ENCODE data around the gene DCXR. TPM values are rescaled to one million over a fixed set of nuclear protein-coding genes. Genes with fewer than 3 reads are reported as not detected.

DCXR gene
- polyA plus RNA-seq, 4 donors = 41.1 to 147 (median 112) TPM

GRCh38 chr17:82082456-82082855, 45.0 kb upstream of the DCXR start:
- WGBS, 3 donors = 91 to 93% (median 92%) methylated on average over 18 to 19 of the region's 19 CpGs
- DNase-seq (no peak), FAIRE-seq (no peak)
- Histone ChIP-seq H3K27me3 (ENCODE audit: control insufficient read depth in 3 of 3, insufficient read depth in 3 of 3, low read length in 3 of 3) (no peaks in the 10 kb centered on the region), H3K4me3 (ENCODE audit: low read depth in 1 of 3, low read length in 3 of 3) (no peak overlapping the region), H3K36me3 (ENCODE audit: control insufficient read depth in 3 of 3, insufficient read depth in 2 of 3, low read depth in 1 of 3, low read length in 3 of 3) (peaks cover 44 to 97% (median 48%) of the 10 kb centered on the region in 3 donors), H3K27ac (ENCODE audit: low read depth in 1 of 3, low read length in 2 of 3) (no peak overlapping the region), H3K4me1 (ENCODE audit: control insufficient read depth in 3 of 3, insufficient read depth in 2 of 3, low read depth in 1 of 3, low read length in 2 of 3) (no peaks in the 10 kb centered on the region), H3K9me3 (ENCODE audit: control insufficient read depth in 2 of 2, insufficient read depth in 1 of 2, low read depth in 1 of 2, low read length in 1 of 2) (no peaks in the 10 kb centered on the region)

DNA sequence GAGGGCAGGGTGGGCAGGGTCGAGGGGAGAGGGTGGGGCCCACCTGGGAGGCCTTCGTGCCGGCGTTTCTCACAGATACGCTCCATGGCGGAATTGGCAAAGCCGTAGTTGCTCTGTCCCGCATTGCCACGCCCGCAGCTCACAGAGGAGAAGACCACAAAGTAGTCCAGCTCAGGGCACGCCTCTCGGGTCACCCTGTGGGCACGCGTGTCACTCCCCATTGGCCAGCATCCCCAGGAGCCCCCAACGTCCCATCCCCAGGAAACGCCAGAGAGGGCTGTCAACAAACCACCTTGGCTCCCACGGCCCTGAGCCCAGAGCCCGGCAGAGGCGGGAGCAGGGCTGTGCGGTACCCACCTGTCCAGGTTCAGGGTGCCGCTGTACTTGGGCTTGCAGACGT, 44.5 kb upstream of the DCXR start:
- peaks cover 44 to 94% (median 44%) of the 10 kb centered on the region in 3 donors for H3K36me3 ChIP-seq (ENCODE audit: control insufficient read depth in 3 of 3, insufficient read depth in 2 of 3, low read depth in 1 of 3, low read length in 3 of 3)
- H3K27ac ChIP-seq (ENCODE audit: low read depth in 1 of 3, low read length in 2 of 3) = no peak overlapping the region
- no peaks in the 10 kb centered on the region for H3K4me1 ChIP-seq (ENCODE audit: control insufficient read depth in 3 of 3, insufficient read depth in 2 of 3, low read depth in 1 of 3, low read length in 2 of 3)
- no peak for FAIRE-seq
- 91 to 93% (median 93%) methylated on average over 18 to 22 of the region's 22 CpGs for WGBS, 3 donors
- no peaks in the 10 kb centered on the region for H3K9me3 ChIP-seq (ENCODE audit: control insufficient read depth in 2 of 2, insufficient read depth in 1 of 2, low read depth in 1 of 2, low read length in 1 of 2)
- no peak overlapping the region for H3K4me3 ChIP-seq (ENCODE audit: low read depth in 1 of 3, low read length in 3 of 3)
- H3K27me3 ChIP-seq (ENCODE audit: control insufficient read depth in 3 of 3, insufficient read depth in 3 of 3, low read length in 3 of 3) = no peaks in the 10 kb centered on the region
- DNase-seq = no peak

DNA sequence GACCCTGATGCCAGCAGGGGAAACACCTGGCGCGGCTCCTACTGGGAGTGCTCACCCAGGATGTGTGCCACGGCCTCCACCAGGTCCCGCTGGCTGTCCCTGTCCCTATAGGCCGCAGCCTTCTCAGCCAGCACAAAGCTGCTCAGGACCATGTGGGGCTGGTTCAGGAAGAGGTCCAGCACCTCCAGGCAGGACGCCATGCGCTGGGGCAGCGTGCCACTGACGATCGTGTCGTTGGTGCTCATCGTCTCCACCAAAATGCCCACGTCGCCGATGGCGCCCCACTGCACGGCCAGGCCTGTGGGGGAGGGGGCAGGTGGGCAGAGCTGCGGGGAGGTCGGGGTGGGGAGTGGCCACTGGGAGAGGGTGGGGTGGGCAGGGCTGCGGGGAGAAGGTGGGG, 44.0 kb upstream of the DCXR start:
- H3K36me3 ChIP-seq (ENCODE audit: control insufficient read depth in 3 of 3, insufficient read depth in 2 of 3, low read depth in 1 of 3, low read length in 3 of 3) = peaks cover 43 to 91% (median 44%) of the 10 kb centered on the region in 3 donors

GRCh38 chr17:82080789-82081464, 43.4 kb upstream of the DCXR start:
- no peaks in the 10 kb centered on the region for H3K9me3 ChIP-seq (ENCODE audit: control insufficient read depth in 2 of 2, insufficient read depth in 1 of 2, low read depth in 1 of 2, low read length in 1 of 2)
- 95 to 96% (median 96%) methylated on average over 44 of the region's 44 CpGs for WGBS, 3 donors
- FAIRE-seq (no peak), DNase-seq (no peak)
- no peak overlapping the region for H3K4me3 ChIP-seq (ENCODE audit: low read depth in 1 of 3, low read length in 3 of 3)
- no peaks in the 10 kb centered on the region for H3K27me3 ChIP-seq (ENCODE audit: control insufficient read depth in 3 of 3, insufficient read depth in 3 of 3, low read length in 3 of 3)
- H3K4me1 ChIP-seq (ENCODE audit: control insufficient read depth in 3 of 3, insufficient read depth in 2 of 3, low read depth in 1 of 3, low read length in 2 of 3) = no peaks in the 10 kb centered on the region
- no peak overlapping the region for H3K27ac ChIP-seq (ENCODE audit: low read depth in 1 of 3, low read length in 2 of 3)
- peaks cover 39 to 85% (median 41%) of the 10 kb centered on the region in 3 donors for H3K36me3 ChIP-seq (ENCODE audit: control insufficient read depth in 3 of 3, insufficient read depth in 2 of 3, low read depth in 1 of 3, low read length in 3 of 3)

More for the DNA sequence above, 44.0 kb upstream of the DCXR start:
- Histone ChIP-seq H3K4me3 (ENCODE audit: low read depth in 1 of 3, low read length in 3 of 3) (no peak overlapping the region), H3K27me3 (ENCODE audit: control insufficient read depth in 3 of 3, insufficient read depth in 3 of 3, low read length in 3 of 3) (no peaks in the 10 kb centered on the region), H3K4me1 (ENCODE audit: control insufficient read depth in 3 of 3, insufficient read depth in 2 of 3, low read depth in 1 of 3, low read length in 2 of 3) (no peaks in the 10 kb centered on the region), H3K9me3 (ENCODE audit: control insufficient read depth in 2 of 2, insufficient read depth in 1 of 2, low read depth in 1 of 2, low read length in 1 of 2) (no peaks in the 10 kb centered on the region), H3K27ac (ENCODE audit: low read depth in 1 of 3, low read length in 2 of 3) (no peak overlapping the region)
- FAIRE-seq (no peak), DNase-seq (no peak)
- 93 to 99% (median 96%) methylated on average over 17 to 20 of the region's 20 CpGs for WGBS, 3 donors

- FAIRE-seq (no peak), DNase-seq (no peak)
- H3K4me3 ChIP-seq (ENCODE audit: low read depth in 1 of 3, low read length in 3 of 3) = no peak overlapping the region
- H3K27me3 ChIP-seq (ENCODE audit: control insufficient read depth in 3 of 3, insufficient read depth in 3 of 3, low read length in 3 of 3) = no peaks in the 10 kb centered on the region
- H3K27ac ChIP-seq (ENCODE audit: low read depth in 1 of 3, low read length in 2 of 3) = no peak overlapping the region
- H3K36me3 ChIP-seq (ENCODE audit: control insufficient read depth in 3 of 3, insufficient read depth in 2 of 3, low read depth in 1 of 3, low read length in 3 of 3) = peaks cover 33 to 78% (median 34%) of the 10 kb centered on the region in 3 donors
- no peaks in the 10 kb centered on the region for H3K4me1 ChIP-seq (ENCODE audit: control insufficient read depth in 3 of 3, insufficient read depth in 2 of 3, low read depth in 1 of 3, low read length in 2 of 3)
- no peaks in the 10 kb centered on the region for H3K9me3 ChIP-seq (ENCODE audit: control insufficient read depth in 2 of 2, insufficient read depth in 1 of 2, low read depth in 1 of 2, low read length in 1 of 2)
- 90 to 96% (median 91%) methylated on average over 33 to 36 of the region's 36 CpGs for WGBS, 3 donors
Observed at GRCh38 chr17:82080048-82080788, 42.7 kb upstream of the DCXR start.

- FAIRE-seq (no peak), DNase-seq (no peak)
- Histone ChIP-seq H3K36me3 (ENCODE audit: control insufficient read depth in 3 of 3, insufficient read depth in 2 of 3, low read depth in 1 of 3, low read length in 3 of 3) (peaks cover 30 to 67% (median 31%) of the 10 kb centered on the region in 3 donors), H3K27ac (ENCODE audit: low read depth in 1 of 3, low read length in 2 of 3) (no peak overlapping the region), H3K4me3 (ENCODE audit: low read depth in 1 of 3, low read length in 3 of 3) (no peak overlapping the region), H3K9me3 (ENCODE audit: control insufficient read depth in 2 of 2, insufficient read depth in 1 of 2, low read depth in 1 of 2, low read length in 1 of 2) (no peaks in the 10 kb centered on the region), H3K4me1 (ENCODE audit: control insufficient read depth in 3 of 3, insufficient read depth in 2 of 3, low read depth in 1 of 3, low read length in 2 of 3) (no peaks in the 10 kb centered on the region), H3K27me3 (ENCODE audit: control insufficient read depth in 3 of 3, insufficient read depth in 3 of 3, low read length in 3 of 3) (no peaks in the 10 kb centered on the region)
- WGBS, 3 donors = 93 to 94% (median 94%) methylated on average over 38 to 47 of the region's 47 CpGs
Observed at GRCh38 chr17:82079001-82079677, 41.6 kb upstream of the DCXR start.

DNA sequence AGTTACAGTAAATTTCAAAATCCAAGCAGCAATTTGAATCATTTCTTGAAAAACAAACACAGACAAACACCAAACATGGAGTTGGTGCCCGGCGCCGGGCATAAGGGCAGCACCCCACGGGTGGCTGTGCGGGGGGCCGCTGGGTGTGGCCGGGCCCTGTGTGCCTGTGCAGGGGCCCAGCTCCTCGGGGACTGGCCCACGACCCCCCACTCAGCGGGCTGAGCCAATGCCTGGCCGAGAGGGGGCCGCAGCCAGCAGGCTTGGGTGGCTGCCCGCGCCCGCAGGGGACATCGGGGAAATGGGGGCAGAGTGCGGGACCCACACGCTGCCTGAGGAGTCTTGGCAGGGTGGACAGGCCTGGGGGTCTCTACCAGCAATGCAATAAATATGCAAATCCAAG, 40.9 kb upstream of the DCXR start:
- H3K9me3 ChIP-seq (ENCODE audit: control insufficient read depth in 2 of 2, insufficient read depth in 1 of 2, low read depth in 1 of 2, low read length in 1 of 2) = no peaks in the 10 kb centered on the region
- DNase-seq (no peak), FAIRE-seq (no peak)

GRCh38 chr17:82077617-82078358, 40.3 kb upstream of the DCXR start:
- no peak overlapping the region for H3K27ac ChIP-seq (ENCODE audit: low read depth in 1 of 3, low read length in 2 of 3)
- FAIRE-seq (no peak), DNase-seq (peak in 1 of 2 donors; percentile 52)
- no peaks in the 10 kb centered on the region for H3K4me1 ChIP-seq (ENCODE audit: control insufficient read depth in 3 of 3, insufficient read depth in 2 of 3, low read depth in 1 of 3, low read length in 2 of 3)
- H3K36me3 ChIP-seq (ENCODE audit: control insufficient read depth in 3 of 3, insufficient read depth in 2 of 3, low read depth in 1 of 3, low read length in 3 of 3) = peaks cover 19 to 54% (median 25%) of the 10 kb centered on the region in 3 donors
- no peaks in the 10 kb centered on the region for H3K27me3 ChIP-seq (ENCODE audit: control insufficient read depth in 3 of 3, insufficient read depth in 3 of 3, low read length in 3 of 3)
- no peaks in the 10 kb centered on the region for H3K9me3 ChIP-seq (ENCODE audit: control insufficient read depth in 2 of 2, insufficient read depth in 1 of 2, low read depth in 1 of 2, low read length in 1 of 2)
- WGBS, 3 donors = 56 to 67% (median 65%) methylated on average over 28 of the region's 28 CpGs
- no peak overlapping the region for H3K4me3 ChIP-seq (ENCODE audit: low read depth in 1 of 3, low read length in 3 of 3)

More for the DNA sequence above, 40.9 kb upstream of the DCXR start:
- H3K36me3 ChIP-seq (ENCODE audit: control insufficient read depth in 3 of 3, insufficient read depth in 2 of 3, low read depth in 1 of 3, low read length in 3 of 3) = peaks cover 25 to 60% (median 30%) of the 10 kb centered on the region in 3 donors
- no peaks in the 10 kb centered on the region for H3K4me1 ChIP-seq (ENCODE audit: control insufficient read depth in 3 of 3, insufficient read depth in 2 of 3, low read depth in 1 of 3, low read length in 2 of 3)
- H3K27me3 ChIP-seq (ENCODE audit: control insufficient read depth in 3 of 3, insufficient read depth in 3 of 3, low read length in 3 of 3) = no peaks in the 10 kb centered on the region
- H3K4me3 ChIP-seq (ENCODE audit: low read depth in 1 of 3, low read length in 3 of 3) = no peak overlapping the region
- WGBS, 3 donors = 90 to 92% (median 90%) methylated on average over 18 of the region's 18 CpGs
- no peak overlapping the region for H3K27ac ChIP-seq (ENCODE audit: low read depth in 1 of 3, low read length in 2 of 3)
